ENCODE data around the gene SLC5A12. TPM values are rescaled to one million over a fixed set of nuclear protein-coding genes. Genes with fewer than 3 reads are reported as not detected.

SLC5A12 gene
- total RNA-seq, 1 donor, result 0.36 TPM

- H3K9me3 ChIP-seq (ENCODE audit: low read depth, low read length), result no peaks in the 10 kb centered on the region
- no peak for TF ChIP-seq CTCF (IDR thresholded peaks at IDR 0.05; ENCODE audit: extremely low read depth, low read depth, low read length)
Measured at GRCh38 chr11:26764825-26765224, 43.0 kb upstream of the SLC5A12 start.

GRCh38 chr11:26764315-26764714, 42.5 kb upstream of the SLC5A12 start:
- TF ChIP-seq CTCF (IDR thresholded peaks at IDR 0.05; ENCODE audit: extremely low read depth, low read depth, low read length), result no peak

More at GRCh38 chr11:26764825-26765224, 43.0 kb upstream of the SLC5A12 start:
- Histone ChIP-seq H3K4me2 (ENCODE audit: insufficient read depth, low read length) (no peak overlapping the region), H3K36me3 (ENCODE audit: insufficient read depth, low read length) (no peaks in the 10 kb centered on the region), H3K79me2 (ENCODE audit: insufficient read depth, low read length) (no peaks in the 10 kb centered on the region), H3K4me1 (ENCODE audit: insufficient read depth, low read length) (no peaks in the 10 kb centered on the region), H4K20me1 (ENCODE audit: insufficient read depth, low read length) (no peaks in the 10 kb centered on the region), H2AFZ (ENCODE audit: low read length) (no peak overlapping the region), H3K4me3 (ENCODE audit: insufficient read depth, low read length) (no peak overlapping the region), H3K27me3 (ENCODE audit: insufficient read depth, low read length) (no peaks in the 10 kb centered on the region), H3K27ac (ENCODE audit: low read depth, low read length) (no peak overlapping the region)
- no peak for DNase-seq (ENCODE audit: insufficient read length, low spot score, missing footprints)

GRCh38 chr11:26762089-26762488, 40.2 kb upstream of the SLC5A12 start:
- H3K27ac ChIP-seq (ENCODE audit: low read depth, low read length), result no peak overlapping the region
- H3K4me3 ChIP-seq (ENCODE audit: insufficient read depth, low read length), result no peak overlapping the region
- no peaks in the 10 kb centered on the region for H3K4me1 ChIP-seq (ENCODE audit: insufficient read depth, low read length)
- no peaks in the 10 kb centered on the region for H4K20me1 ChIP-seq (ENCODE audit: insufficient read depth, low read length)
- H3K4me2 ChIP-seq (ENCODE audit: insufficient read depth, low read length), result no peak overlapping the region
- H3K79me2 ChIP-seq (ENCODE audit: insufficient read depth, low read length), result no peaks in the 10 kb centered on the region
- no peaks in the 10 kb centered on the region for H3K36me3 ChIP-seq (ENCODE audit: insufficient read depth, low read length)
- no peak for DNase-seq (ENCODE audit: insufficient read length, low spot score, missing footprints)
- H3K9me3 ChIP-seq (ENCODE audit: low read depth, low read length), result no peaks in the 10 kb centered on the region
- no peak for TF ChIP-seq CTCF (IDR thresholded peaks at IDR 0.05; ENCODE audit: extremely low read depth, low read depth, low read length)
- H2AFZ ChIP-seq (ENCODE audit: low read length), result no peak overlapping the region
- H3K27me3 ChIP-seq (ENCODE audit: insufficient read depth, low read length), result no peaks in the 10 kb centered on the region

More at GRCh38 chr11:26764315-26764714, 42.5 kb upstream of the SLC5A12 start:
- Histone ChIP-seq H2AFZ (ENCODE audit: low read length) (peak overlapping the region; percentile 18), H3K4me1 (ENCODE audit: insufficient read depth, low read length) (no peaks in the 10 kb centered on the region), H3K79me2 (ENCODE audit: insufficient read depth, low read length) (no peaks in the 10 kb centered on the region), H3K36me3 (ENCODE audit: insufficient read depth, low read length) (no peaks in the 10 kb centered on the region), H3K4me2 (ENCODE audit: insufficient read depth, low read length) (no peak overlapping the region), H3K27me3 (ENCODE audit: insufficient read depth, low read length) (no peaks in the 10 kb centered on the region), H3K27ac (ENCODE audit: low read depth, low read length) (no peak overlapping the region), H3K9me3 (ENCODE audit: low read depth, low read length) (no peaks in the 10 kb centered on the region), H3K4me3 (ENCODE audit: insufficient read depth, low read length) (no peak overlapping the region), H4K20me1 (ENCODE audit: insufficient read depth, low read length) (no peaks in the 10 kb centered on the region)
- DNase-seq (ENCODE audit: insufficient read length, low spot score, missing footprints), result no peak

- Histone ChIP-seq H2AFZ (ENCODE audit: low read length) (no peak overlapping the region), H3K9me3 (ENCODE audit: low read depth, low read length) (no peaks in the 10 kb centered on the region), H3K4me1 (ENCODE audit: insufficient read depth, low read length) (no peaks in the 10 kb centered on the region), H3K27ac (ENCODE audit: low read depth, low read length) (no peak overlapping the region), H4K20me1 (ENCODE audit: insufficient read depth, low read length) (no peaks in the 10 kb centered on the region), H3K79me2 (ENCODE audit: insufficient read depth, low read length) (no peaks in the 10 kb centered on the region), H3K4me3 (ENCODE audit: insufficient read depth, low read length) (no peak overlapping the region), H3K4me2 (ENCODE audit: insufficient read depth, low read length) (no peak overlapping the region), H3K27me3 (ENCODE audit: insufficient read depth, low read length) (no peaks in the 10 kb centered on the region), H3K36me3 (ENCODE audit: insufficient read depth, low read length) (no peaks in the 10 kb centered on the region)
- DNase-seq (ENCODE audit: insufficient read length, low spot score, missing footprints), result no peak
- TF ChIP-seq CTCF (IDR thresholded peaks at IDR 0.05; ENCODE audit: extremely low read depth, low read depth, low read length), result no peak
Measured at GRCh38 chr11:26761361-26761809, 39.5 kb upstream of the SLC5A12 start.
